NCI-H1048 (cell line): ENCODE results near the gene TNNT2.

Source experiments
- DNase-seq: peaks from one replicate; lab custom pipeline; 2025; lab: John Stamatoyannopoulos, UW

TNNT2 gene

DNA sequence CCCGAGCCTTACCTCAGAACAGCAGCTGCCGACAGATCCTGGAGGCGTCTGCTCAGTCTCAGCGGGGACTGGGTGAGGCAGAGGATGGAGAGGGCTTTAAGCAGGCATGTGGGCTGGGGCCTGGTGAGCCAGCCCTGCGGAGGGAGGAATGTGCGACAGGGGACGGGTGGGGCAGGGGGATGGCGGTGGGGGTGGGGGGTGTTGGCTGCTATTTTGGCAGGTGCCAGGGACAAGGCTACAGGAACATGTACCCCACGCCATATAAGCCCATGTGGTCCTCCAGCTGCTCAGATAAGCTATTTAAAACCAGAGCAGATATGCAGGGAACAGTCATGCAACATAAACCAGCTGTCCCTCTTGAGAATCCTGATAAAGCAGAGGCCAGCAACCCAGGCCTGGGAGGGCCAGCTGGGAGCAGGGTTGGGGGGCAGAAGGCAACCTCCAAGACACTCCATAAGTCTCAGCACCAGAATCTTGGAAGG lies at the start of gene TNNT2:
TNNT2 (minus strand) TSS at position 70 of the 482 bp plus-strand sequence. CDS start 4,426 bp downstream, outside the sequence.
- DNase-seq = no peak

DNA sequence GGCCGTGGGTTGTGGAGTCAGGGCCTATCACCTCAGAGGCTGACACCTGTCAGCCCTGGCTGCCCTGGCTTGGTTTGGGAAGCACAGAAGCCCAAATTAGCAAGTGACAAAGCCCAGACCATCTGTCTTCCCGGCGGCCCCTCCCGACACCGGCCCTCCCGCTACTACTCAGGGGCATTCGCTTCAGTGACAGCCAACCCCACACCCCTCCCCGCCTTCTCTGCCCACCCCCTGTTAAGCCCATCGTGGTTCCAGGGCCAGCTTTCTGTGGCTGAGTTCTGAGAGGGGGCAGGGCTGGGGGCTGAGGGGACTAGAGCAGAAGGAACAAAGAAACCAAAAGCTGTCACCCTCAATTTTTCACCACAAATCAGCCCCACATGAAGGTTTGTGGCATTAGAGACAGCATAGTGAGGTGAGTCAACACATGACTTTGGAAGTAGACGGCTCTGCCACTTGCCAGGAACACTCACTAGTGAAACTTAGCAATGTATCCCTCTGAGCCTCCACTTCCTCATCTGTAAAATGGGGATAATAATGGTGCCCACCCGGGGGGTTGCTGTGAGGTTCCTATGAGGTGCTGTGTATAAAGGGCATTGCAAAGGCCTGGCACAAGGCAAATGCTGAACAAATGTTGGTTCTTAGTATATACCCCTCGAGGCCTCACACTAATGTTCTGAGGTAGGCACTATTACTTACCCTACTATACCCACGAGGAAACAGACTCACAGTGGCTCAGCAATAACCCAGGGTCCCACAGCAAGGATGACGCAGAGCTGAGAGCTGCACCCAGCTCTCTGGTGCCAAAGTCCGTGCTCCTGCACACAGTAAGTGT lies 49.2 kb upstream of the TNNT2 start:
- DNase-seq = no peak

DNA sequence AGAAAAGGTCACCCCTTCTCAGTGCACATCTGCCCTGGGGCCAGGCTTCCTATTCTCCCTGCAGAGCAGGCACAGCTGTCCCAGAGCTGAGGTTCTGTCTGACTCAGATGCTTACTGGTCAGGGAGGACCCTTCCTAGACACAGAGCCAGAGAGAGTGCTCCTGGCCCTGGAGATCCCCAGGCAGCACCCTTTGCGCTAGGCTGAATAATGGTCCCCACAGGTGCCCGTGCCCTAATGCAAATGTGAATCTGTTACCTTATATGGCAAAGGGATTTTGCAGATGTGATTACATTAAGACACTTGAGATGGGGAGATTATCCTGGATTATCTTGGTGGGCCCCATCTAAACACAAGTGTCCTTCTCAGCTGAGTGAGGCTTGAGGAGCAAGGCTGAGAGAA lies 46.7 kb upstream of the TNNT2 start:
- no peak for DNase-seq

DNA sequence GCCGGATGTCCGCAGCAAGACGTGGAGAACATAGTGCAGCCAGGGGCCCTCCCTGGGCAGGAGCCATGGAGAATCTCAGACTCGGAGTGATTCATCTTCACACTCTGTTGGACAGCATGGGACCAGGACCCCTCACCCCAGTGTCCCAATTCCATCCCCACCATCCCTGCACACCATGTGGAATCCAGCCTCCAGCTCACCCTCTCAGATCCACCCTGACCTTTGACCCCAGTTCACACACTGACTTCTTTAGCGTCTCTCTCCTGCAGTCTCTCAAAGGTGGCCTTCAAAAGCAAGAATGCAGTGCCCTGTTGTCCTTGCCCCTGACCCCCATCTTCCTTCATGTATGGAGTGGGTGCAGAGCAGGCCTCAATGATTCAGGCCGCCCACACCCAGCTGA lies 46.2 kb upstream of the TNNT2 start:
- no peak for DNase-seq

GRCh38 chr1:201422436-201423030 lies 45.1 kb upstream of the TNNT2 start:
- DNase-seq = no peak

DNA sequence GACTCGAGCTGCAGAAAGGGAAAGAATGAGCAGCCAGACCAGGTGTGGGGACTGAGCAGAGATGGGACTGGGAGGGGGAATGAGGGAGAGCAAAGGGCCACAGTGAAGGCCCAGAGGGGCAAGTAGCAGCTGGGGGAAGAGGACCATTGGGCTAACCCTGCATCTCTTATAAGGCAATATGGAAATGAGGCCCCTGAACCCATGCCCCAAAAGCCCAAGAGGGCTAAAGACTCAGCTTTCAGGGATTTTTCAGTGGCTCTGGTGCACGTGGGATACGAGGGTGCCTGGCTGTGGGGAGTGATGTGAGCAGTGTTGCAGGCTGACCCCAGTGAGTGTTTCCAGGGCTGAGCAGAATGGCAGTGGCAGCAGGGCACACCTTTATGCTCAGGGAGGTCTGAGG lies 44.5 kb upstream of the TNNT2 start:
- DNase-seq = no peak

DNA sequence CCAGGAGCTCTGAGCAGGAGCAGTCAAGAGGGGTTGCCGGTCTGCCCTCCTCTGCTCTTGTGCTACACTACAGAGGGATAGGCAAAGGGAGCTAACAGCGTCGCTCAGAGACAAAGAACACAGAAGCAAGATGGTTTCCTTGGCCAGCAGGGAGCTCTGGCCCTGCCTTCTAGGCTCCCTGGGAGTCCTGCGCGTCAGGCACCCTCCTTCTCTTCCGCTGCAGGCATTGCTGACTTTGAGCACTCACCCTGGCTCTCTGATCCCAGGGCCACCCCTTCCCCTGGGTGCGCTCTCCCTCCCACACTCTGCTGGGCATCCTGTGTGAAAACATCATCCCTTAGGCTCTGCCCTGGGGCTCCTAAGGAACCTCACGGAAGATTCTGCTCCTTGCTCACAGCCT lies 43.6 kb upstream of the TNNT2 start:
- no peak for DNase-seq

- DNase-seq = no peak
Measured at GRCh38 chr1:201420608-201421002, 43.1 kb upstream of the TNNT2 start.

GRCh38 chr1:201419746-201420607 lies 42.5 kb upstream of the TNNT2 start:
- DNase-seq = no peak

DNA sequence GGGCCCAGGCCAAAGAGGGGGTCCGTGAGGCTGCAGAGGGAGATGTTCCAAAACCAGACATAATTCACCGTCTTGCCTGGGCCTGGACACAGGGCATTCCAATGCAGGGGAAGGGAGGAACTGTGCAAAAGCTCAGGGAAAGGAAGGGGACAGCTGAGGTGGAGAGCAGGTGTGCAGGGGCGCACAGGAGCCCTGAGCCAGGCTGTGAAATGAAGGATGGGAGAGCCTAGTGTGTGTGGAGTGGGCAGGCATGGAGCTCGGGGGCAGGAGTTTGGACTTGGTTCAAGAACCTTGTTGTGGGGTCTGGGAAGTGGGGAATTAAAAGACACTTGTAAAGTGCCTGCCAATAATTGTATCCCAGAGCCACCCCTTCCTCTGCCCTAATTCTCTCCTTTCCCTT lies 41.8 kb upstream of the TNNT2 start:
- DNase-seq = no peak

GRCh38 chr1:201418461-201418860 lies 41.0 kb upstream of the TNNT2 start:
- no peak for DNase-seq

GRCh38 chr1:201414051-201414738 lies 36.7 kb upstream of the TNNT2 start:
- no peak for DNase-seq

DNA sequence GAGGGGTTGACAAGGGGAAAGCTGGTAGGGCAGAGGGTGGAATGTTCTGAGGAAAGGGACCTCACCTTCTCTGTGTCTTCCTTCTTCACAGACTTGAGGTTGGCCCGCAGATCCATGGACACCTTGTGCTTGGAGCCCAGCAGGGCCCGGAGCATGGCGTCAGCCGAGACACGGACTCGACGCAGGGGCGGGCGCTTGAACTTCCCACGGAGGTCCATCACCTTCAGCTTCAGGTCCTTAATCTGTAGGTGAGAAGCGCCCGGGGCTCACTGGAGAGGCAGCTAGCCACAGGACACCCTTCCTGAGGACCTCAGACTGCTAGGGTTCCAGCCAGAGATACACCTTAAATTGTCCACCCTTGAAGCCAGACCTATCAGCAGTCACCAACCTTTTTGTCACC lies 33.8 kb upstream of the TNNT2 start:
- no peak for DNase-seq

DNA sequence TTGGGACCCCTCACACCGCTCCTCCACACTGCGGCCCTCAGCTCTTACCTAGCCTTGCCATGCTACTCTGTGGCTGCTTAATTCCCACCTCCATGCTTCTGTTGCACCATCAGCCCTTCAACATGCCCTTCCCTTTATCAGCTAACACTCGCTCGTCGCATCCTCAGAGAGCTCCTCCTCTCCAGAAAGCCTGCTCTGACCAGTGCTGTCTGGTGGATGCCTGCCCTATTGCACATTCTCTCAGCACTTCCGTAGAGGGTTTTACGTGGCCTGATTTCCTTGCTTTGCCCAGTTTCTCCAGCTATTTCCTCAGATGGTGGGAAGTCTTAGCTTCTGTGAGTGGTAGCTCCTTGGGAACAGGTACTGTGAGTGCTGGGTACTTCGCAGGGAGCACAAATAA lies 32.0 kb upstream of the TNNT2 start:
- no peak for DNase-seq

- DNase-seq = no peak
Measured at GRCh38 chr1:201408834-201409200, 31.3 kb upstream of the TNNT2 start.

- DNase-seq = peak; percentile 61
Measured at GRCh38 chr1:201408176-201408833, 30.8 kb upstream of the TNNT2 start.

DNA sequence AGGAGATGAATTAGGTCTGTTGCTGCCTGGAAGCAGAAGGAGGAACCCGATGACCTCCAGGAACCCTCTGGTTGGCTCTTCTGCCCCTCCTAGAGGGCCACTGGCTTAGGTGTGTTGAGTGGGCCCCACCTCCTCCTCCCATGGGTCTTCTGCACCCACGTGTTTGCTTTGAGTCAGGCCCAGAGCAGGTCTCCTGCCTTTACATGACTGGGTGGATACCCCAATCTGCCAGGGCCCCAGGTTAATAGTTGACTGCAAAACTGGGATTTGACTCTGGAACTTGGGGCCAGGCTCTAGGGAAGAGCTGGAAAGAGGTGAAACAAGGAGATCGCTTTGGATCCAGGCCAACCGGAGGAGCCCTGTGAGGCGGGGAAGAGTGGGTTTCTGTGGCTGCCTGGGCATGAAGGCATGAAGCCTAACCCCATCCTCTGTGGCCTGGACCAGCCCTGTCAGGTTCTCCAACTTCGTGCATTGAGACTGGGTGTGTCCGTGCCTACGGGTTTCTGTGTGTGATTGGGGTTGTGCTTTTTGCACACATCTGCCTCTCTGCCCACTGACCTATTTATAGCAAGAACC lies 29.4 kb upstream of the TNNT2 start:
- no peak for DNase-seq

GRCh38 chr1:201405484-201405831 lies 28.0 kb upstream of the TNNT2 start:
- no peak for DNase-seq

GRCh38 chr1:201404722-201405483 lies 27.4 kb upstream of the TNNT2 start:
- no peak for DNase-seq

DNA sequence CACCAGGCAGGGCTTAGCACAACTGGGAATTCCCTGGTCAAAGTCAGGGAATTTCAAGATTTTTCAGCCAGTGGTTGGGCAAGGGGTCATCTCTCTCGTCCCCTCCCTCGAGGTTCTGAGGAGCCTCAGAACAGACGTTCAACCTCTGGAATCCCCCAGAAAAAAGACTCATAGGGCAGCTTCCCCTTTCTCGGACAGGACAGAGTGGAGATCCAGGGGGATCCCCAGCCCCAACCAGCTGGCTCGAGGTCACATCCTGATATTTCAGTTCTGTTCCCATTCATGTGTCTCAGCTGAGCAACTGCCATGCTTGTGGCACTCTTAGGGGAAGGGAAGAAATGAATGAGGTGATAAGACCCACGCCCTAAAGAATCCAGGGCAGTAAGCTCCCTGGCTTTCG lies 26.6 kb upstream of the TNNT2 start:
- DNase-seq = no peak

DNA sequence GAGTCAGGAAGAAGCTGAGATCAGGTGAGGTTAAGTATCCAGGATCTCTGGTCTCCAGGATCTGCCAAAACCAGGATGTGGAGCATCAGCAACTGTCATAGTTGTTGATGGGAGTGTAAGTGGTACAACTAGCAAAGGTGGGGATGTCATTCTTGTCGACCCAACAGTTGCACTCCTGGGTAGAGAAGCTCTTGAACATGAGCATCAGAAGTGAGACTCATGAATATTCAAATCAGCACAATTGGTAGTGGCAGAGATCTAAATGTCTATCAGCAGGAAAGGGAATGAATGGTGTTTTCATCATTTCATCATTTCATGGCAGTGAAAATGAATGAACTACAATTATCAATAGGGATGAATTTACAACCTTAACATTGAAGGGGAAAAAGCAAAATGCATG lies 25.9 kb upstream of the TNNT2 start:
- DNase-seq = no peak
